CD4-positive, alpha-beta T cell treated with Interleukin-21 for 1 hour (primary cell): ENCODE results near the gene FKBP11.
A peak's percentile ranks its signal among the peaks of the same experiment; 100 is the strongest.

Experiments used
- DNase-seq: peaks from one replicate; pipeline ENCODE4 v3.0.0-alpha.2; 2020

FKBP11 gene

GRCh38 chr12:48925304-48926011 is at the start of gene FKBP11:
FKBP11 (minus strand) TSS chr12:48925492; CDS start chr12:48925428, 64 bp downstream.
- peak; percentile 87 for DNase-seq

- peak; percentile 42 for DNase-seq
These were observed 48.8 kb upstream of the FKBP11 start for GRCh38 chr12:48973941-48974673.

- DNase-seq, result no peak
These were observed 48.2 kb upstream of the FKBP11 start for GRCh38 chr12:48973531-48973930.

GRCh38 chr12:48972952-48973483 is 47.7 kb upstream of the FKBP11 start:
- DNase-seq, result no peak

- no peak for DNase-seq
These were observed 47.1 kb upstream of the FKBP11 start for GRCh38 chr12:48972213-48972951.

- no peak for DNase-seq
These were observed 45.5 kb upstream of the FKBP11 start for GRCh38 chr12:48970702-48971334.

- peak; percentile 46 for DNase-seq
These were observed 44.8 kb upstream of the FKBP11 start for GRCh38 chr12:48969833-48970701.

- no peak for DNase-seq
These were observed 44.0 kb upstream of the FKBP11 start for GRCh38 chr12:48969160-48969771.

GRCh38 chr12:48968467-48968866 is 43.2 kb upstream of the FKBP11 start:
- no peak for DNase-seq

- no peak for DNase-seq
These were observed 42.7 kb upstream of the FKBP11 start for GRCh38 chr12:48967991-48968390.

GRCh38 chr12:48966177-48966895 is 41.0 kb upstream of the FKBP11 start:
- DNase-seq, result no peak

GRCh38 chr12:48965298-48965838 is 40.1 kb upstream of the FKBP11 start:
- no peak for DNase-seq

GRCh38 chr12:48961801-48962200 is 36.5 kb upstream of the FKBP11 start:
- DNase-seq, result no peak

- no peak for DNase-seq
These were observed 36.0 kb upstream of the FKBP11 start for GRCh38 chr12:48961331-48961730.

- DNase-seq, result no peak
These were observed 35.5 kb upstream of the FKBP11 start for GRCh38 chr12:48960834-48961233.

GRCh38 chr12:48958049-48958388 is 32.7 kb upstream of the FKBP11 start:
- no peak for DNase-seq

GRCh38 chr12:48957141-48958048 is 32.1 kb upstream of the FKBP11 start, which contains the start of gene ARF3:
ARF3 (minus strand) TSS chr12:48957487; CDS start chr12:48941095, 16,392 bp downstream.
- DNase-seq, result peak; percentile 93

GRCh38 chr12:48956279-48957140 is 31.2 kb upstream of the FKBP11 start:
- DNase-seq, result peak; percentile 59
